ENCODE data around the gene NKX3-2. TPM values are rescaled to one million over a fixed set of nuclear protein-coding genes. Genes with fewer than 3 reads are reported as not detected.

The NKX3-2 gene
- total RNA-seq, 1 donor from 2014 or later, result 4.5 TPM

GRCh38 chr4:13514722-13515121 is 29.6 kb downstream of the NKX3-2 start:
- Mint-ChIP-seq H3K9me3 (ENCODE audit: unreplicated experiment) (no peaks in the 10 kb centered on the region), H3K4me3 (ENCODE audit: unreplicated experiment) (no peak overlapping the region), H3K27ac (ENCODE audit: unreplicated experiment) (no peak overlapping the region), H3K36me3 (ENCODE audit: low read depth, unreplicated experiment) (no peaks in the 10 kb centered on the region), H3K27me3 (ENCODE audit: unreplicated experiment) (peaks cover 1% of the 10 kb centered on the region), H3K4me1 (ENCODE audit: unreplicated experiment) (peaks cover 10% of the 10 kb centered on the region)
- TF ChIP-seq CTCF (IDR thresholded peaks at IDR 0.05; ENCODE audit: unreplicated experiment), result no peak
- no peak for DNase-seq (ENCODE audit: low spot score)

DNA sequence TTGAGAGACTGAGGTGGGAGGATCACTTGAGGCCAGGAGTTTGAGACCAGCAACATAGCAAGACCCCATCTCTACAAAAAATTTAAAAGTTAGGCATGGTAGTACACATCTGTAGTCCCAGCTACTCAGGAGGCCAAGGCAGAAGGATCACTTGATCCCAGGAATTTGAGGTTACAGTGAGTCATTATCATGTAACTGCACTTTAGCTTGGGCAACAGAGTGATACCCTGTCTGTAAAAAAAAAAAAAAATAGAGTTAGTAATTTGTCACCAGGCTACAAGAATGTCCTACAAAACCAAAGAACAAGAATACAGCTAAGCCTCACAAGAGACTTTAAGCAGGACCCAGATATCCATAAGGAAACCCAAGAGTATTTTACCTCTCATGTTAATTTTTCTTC is 33.2 kb downstream of the NKX3-2 start:
- no peak overlapping the region for H3K4me3 Mint-ChIP-seq (ENCODE audit: unreplicated experiment)
- peaks cover 1% of the 10 kb centered on the region for H3K27me3 Mint-ChIP-seq (ENCODE audit: unreplicated experiment)
- H3K9me3 Mint-ChIP-seq (ENCODE audit: unreplicated experiment), result no peaks in the 10 kb centered on the region
- peaks cover 10% of the 10 kb centered on the region for H3K4me1 Mint-ChIP-seq (ENCODE audit: unreplicated experiment)
- TF ChIP-seq CTCF (IDR thresholded peaks at IDR 0.05; ENCODE audit: unreplicated experiment), result no peak
- no peak overlapping the region for H3K27ac Mint-ChIP-seq (ENCODE audit: unreplicated experiment)
- no peak for DNase-seq (ENCODE audit: low spot score)
- H3K36me3 Mint-ChIP-seq (ENCODE audit: low read depth, unreplicated experiment), result no peaks in the 10 kb centered on the region

GRCh38 chr4:13509442-13509841 is 34.9 kb downstream of the NKX3-2 start:
- H3K27me3 Mint-ChIP-seq (ENCODE audit: unreplicated experiment), result peaks cover 1% of the 10 kb centered on the region
- no peaks in the 10 kb centered on the region for H3K36me3 Mint-ChIP-seq (ENCODE audit: low read depth, unreplicated experiment)
- H3K4me1 Mint-ChIP-seq (ENCODE audit: unreplicated experiment), result peaks cover 10% of the 10 kb centered on the region
- DNase-seq (ENCODE audit: low spot score), result no peak
- no peak overlapping the region for H3K4me3 Mint-ChIP-seq (ENCODE audit: unreplicated experiment)
- no peaks in the 10 kb centered on the region for H3K9me3 Mint-ChIP-seq (ENCODE audit: unreplicated experiment)
- no peak for TF ChIP-seq CTCF (IDR thresholded peaks at IDR 0.05; ENCODE audit: unreplicated experiment)
- H3K27ac Mint-ChIP-seq (ENCODE audit: unreplicated experiment), result no peak overlapping the region

GRCh38 chr4:13504374-13504773 is 39.9 kb downstream of the NKX3-2 start:
- H3K4me3 Mint-ChIP-seq (ENCODE audit: unreplicated experiment), result no peak overlapping the region
- no peak for TF ChIP-seq CTCF (IDR thresholded peaks at IDR 0.05; ENCODE audit: unreplicated experiment)

DNA sequence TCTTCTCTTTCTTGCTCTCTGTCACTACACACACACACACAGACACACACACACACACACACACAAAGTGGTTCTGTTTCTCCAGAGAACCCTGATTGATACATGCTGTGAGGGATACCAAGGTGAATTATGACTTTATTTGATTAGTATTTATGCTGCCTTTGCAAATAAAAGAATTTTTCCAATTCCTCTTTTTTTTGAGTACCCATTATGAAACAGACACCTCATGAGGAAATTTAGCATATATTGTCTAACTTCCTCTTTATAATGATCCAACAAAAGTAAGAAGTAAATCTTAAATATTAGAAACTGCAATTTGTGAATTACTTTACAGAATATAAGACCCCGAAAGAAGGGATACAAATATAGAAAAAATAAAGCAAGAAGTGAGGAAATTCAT is 45.8 kb downstream of the NKX3-2 start:
- DNase-seq (ENCODE audit: low spot score), result no peak
- H3K36me3 Mint-ChIP-seq (ENCODE audit: low read depth, unreplicated experiment), result no peaks in the 10 kb centered on the region
- H3K27me3 Mint-ChIP-seq (ENCODE audit: unreplicated experiment), result peaks cover 2% of the 10 kb centered on the region
- H3K27ac Mint-ChIP-seq (ENCODE audit: unreplicated experiment), result no peak overlapping the region
- no peaks in the 10 kb centered on the region for H3K9me3 Mint-ChIP-seq (ENCODE audit: unreplicated experiment)
- no peak for TF ChIP-seq CTCF (IDR thresholded peaks at IDR 0.05; ENCODE audit: unreplicated experiment)
- H3K4me1 Mint-ChIP-seq (ENCODE audit: unreplicated experiment), result no peaks in the 10 kb centered on the region
- H3K4me3 Mint-ChIP-seq (ENCODE audit: unreplicated experiment), result no peak overlapping the region

More at GRCh38 chr4:13504374-13504773, 39.9 kb downstream of the NKX3-2 start:
- Mint-ChIP-seq H3K27me3 (ENCODE audit: unreplicated experiment) (peaks cover 2% of the 10 kb centered on the region), H3K9me3 (ENCODE audit: unreplicated experiment) (no peaks in the 10 kb centered on the region), H3K27ac (ENCODE audit: unreplicated experiment) (no peak overlapping the region), H3K36me3 (ENCODE audit: low read depth, unreplicated experiment) (no peaks in the 10 kb centered on the region), H3K4me1 (ENCODE audit: unreplicated experiment) (no peaks in the 10 kb centered on the region)
- no peak for DNase-seq (ENCODE audit: low spot score)

All from endothelial cell (in vitro differentiated cells).